HCEC 1CT (cell line): ENCODE measurements around the gene MRPS27.
"Not testable (repeated sequence)": the region's sequence is repeated elsewhere in the genome, so short reads cannot be mapped to it uniquely, and the experiment has no call there.

Experiments
- DNase-seq: peaks from one replicate; pipeline ENCODE4 v3.0.0-alpha.2; 2017

MRPS27 gene

DNA sequence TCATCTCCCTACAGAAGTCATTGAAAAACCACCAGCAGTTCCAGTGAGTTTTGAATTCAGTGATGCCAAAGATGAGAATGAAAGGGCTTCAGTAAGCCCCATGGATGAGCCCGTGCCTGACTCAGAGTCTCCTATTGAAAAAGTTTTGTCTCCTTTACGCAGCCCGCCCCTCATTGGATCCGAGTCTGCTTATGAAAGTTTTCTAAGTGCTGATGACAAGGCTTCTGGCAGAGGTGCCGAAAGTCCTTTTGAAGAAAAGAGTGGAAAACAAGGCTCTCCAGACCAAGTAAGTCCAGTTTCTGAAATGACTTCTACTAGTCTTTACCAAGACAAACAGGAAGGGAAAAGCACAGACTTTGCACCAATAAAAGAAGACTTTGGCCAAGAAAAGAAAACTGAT lies 122.6 kb downstream of the MRPS27 start:
- DNase-seq, result no peak

DNA sequence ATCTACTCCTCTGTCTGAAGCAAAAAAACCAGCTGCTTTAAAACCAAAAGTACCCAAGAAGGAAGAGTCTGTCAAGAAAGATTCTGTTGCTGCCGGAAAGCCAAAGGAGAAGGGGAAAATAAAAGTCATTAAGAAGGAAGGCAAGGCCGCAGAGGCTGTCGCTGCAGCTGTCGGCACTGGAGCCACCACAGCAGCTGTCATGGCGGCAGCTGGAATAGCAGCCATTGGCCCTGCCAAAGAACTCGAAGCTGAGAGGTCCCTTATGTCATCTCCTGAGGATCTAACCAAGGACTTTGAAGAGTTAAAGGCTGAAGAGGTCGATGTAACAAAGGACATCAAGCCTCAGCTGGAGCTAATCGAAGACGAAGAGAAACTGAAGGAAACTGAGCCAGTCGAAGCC lies 124.5 kb downstream of the MRPS27 start:
- DNase-seq, result no peak

DNA sequence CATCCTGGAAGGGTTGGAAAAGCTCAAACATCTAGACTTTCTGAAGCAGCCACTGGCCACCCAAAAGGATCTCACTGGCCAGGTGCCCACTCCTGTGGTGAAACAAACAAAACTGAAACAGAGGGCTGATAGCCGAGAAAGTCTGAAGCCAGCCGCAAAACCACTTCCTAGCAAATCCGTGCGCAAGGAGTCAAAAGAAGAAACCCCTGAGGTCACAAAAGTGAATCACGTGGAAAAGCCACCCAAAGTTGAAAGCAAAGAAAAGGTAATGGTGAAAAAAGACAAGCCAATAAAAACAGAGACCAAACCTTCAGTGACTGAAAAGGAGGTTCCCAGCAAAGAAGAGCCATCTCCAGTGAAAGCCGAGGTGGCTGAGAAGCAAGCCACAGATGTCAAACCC lies 125.2 kb downstream of the MRPS27 start:
- DNase-seq, result no peak

GRCh38 chr5:72191404-72191803 lies 128.6 kb downstream of the MRPS27 start:
- DNase-seq, result no peak

DNA sequence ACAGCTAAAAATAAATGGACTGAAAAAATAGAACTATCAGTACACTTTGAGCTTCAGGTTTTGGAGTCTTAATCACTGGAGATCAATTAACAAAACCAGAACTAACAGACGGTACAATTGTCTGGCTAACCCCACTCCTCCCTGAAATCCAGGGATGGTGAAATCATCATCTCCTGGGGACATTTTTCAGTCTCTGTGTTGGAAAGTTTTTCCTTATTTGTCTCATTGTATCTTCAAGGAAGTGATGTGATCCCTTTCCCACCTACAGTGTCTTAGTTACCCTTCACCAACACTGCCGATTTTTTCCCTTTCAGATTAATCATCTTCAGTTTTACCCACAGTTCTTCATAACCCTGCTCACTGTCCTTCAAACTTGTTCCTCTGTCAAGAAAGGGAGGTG lies 130.9 kb downstream of the MRPS27 start:
- no peak for DNase-seq

DNA sequence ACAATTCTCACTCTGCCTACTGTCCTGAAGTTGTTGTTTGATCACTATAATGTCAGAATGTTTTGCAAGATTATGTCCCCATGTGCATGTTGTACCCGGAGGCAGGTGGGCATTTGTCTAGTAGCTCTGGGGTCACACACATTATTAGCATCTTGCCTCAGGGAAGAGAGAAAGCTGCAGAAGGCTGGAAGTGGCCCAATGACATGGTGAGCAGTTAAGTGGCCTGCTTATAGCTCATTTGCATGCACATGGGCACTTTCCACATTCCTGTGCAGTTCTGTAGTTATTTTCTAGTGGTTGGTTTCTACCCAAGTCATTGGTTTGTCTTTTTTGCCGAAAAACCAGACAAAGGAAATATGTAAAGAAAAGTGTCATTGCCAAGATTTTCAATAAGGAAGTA lies 131.9 kb downstream of the MRPS27 start:
- no peak for DNase-seq

- DNase-seq, result no peak
Observed at GRCh38 chr5:72187388-72188075, 132.5 kb downstream of the MRPS27 start.

- DNase-seq, result no peak
Observed at GRCh38 chr5:72185496-72186329, 134.3 kb downstream of the MRPS27 start.

DNA sequence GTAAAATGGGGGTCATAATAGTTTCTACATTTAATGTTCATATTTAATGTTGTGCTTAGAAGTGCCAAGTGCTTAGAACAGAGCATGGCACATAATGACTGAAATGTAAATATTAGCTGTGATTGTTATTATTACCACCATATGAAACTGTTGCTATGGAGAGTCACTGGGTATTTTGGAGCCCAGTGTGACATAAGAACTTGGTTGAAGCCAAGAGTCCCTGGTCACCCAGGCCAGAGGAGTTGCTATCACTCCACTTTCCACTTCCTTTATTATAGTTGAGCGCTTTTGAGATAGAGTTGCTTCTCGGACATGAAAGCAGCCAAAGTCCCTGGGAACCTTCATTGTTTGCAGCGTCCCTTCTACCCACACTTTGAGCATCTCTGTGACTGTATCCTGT lies 135.6 kb downstream of the MRPS27 start:
- no peak for DNase-seq

DNA sequence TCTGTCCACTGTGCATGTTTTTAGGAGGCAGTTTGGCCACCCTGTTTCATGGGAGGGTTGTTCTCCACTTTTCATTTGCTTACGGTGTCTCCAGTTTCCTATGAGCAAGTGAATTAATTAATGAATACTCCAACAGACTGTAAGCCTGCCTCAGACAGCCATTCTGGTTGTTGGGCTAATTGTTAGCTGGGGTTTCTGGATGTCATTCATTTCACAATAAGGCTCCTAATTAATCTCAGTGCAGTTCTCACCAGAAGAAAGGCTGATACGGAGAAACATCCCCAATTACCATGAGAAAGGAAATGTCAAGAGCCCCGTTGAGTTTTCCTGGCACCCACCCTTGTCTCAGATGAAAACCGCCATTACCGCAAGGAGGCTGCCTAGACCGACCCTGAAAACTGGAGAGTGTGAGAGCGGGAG lies 136.9 kb downstream of the MRPS27 start:
- no peak for DNase-seq

DNA sequence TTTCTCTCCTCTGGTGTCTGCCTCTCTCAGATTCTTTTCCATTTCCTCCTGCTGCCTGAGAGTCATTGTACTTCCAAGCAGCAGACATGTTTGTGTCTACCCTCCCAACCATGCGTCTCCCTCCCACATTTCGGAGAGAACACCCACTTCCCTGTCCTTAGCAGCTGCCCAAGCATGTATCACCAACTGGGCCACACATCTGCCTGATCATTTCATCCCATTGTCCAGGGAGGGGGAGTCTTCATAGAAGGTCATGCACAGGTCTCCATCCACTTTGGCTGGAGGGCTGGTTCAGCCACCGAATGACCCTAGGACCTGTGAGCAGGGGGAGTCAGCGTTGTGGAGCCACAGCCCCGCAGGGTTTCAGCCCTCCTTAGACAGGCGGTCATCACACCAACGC lies 137.4 kb downstream of the MRPS27 start:
- no peak for DNase-seq

GRCh38 chr5:72180925-72181324 lies 139.1 kb downstream of the MRPS27 start:
- DNase-seq, result no peak

GRCh38 chr5:72179816-72180440 lies 140.1 kb downstream of the MRPS27 start:
- peak; percentile 34 for DNase-seq

DNA sequence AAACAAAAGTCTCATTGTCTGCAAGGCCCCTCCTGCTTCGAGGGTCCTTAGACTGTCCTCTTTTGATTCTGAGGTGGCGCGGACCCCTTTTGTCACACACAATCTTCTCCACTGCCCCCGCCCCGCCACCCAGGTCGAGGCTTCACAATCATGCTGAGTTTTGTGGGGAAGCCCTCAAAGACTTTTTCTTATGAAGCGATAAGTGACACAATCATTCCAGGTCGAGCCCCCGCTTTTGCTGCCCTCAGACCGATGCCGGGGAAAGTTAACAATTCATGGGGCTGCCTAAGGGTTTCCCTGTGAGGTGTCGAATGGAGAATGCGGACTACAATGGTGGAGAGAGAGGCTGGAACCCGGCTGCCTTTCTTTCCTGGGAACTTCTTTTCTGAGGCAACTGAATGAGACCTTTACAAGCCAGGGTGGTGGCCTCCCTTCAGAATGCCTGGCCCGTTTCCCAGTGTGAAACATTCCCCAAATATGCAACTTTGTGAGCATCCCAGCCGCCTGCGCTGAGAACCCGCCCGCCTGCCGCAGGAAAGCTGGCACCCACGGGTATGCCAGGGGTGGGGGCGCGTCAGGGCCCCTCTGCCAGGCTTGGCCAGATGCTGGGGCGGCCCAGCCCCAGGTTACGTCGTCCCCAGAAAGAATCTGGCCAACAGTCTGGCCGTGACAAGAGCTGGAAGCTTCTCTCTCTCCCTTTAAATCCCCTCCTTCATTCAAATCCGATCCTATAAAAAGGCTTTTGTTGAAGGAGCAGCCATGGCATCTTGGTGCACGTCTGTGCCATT lies 140.8 kb downstream of the MRPS27 start:
- peak; percentile 91 for DNase-seq

GRCh38 chr5:72177538-72177937 lies 142.5 kb downstream of the MRPS27 start:
- DNase-seq, result no peak

GRCh38 chr5:72172786-72173185 lies 147.3 kb downstream of the MRPS27 start:
- DNase-seq, result no peak

DNA sequence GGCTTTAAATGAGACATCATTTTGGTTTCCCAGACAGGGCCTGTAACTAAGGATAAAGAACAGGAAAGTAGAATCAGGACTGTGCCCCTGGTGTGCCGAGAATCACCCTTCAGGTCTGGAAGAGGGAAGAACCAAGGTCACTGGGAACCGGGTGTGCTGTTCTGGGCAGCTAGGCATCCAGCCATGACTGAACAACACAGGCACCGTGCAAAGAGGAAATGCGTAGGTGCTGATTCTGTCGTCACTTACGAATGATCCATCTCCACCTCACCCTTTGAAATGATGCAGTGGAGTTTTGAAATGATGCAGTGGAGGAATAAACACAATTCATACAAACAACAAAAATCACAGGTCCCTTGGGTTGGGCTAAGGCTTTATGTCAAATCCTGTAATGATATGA lies 148.4 kb downstream of the MRPS27 start:
- no peak for DNase-seq

DNA sequence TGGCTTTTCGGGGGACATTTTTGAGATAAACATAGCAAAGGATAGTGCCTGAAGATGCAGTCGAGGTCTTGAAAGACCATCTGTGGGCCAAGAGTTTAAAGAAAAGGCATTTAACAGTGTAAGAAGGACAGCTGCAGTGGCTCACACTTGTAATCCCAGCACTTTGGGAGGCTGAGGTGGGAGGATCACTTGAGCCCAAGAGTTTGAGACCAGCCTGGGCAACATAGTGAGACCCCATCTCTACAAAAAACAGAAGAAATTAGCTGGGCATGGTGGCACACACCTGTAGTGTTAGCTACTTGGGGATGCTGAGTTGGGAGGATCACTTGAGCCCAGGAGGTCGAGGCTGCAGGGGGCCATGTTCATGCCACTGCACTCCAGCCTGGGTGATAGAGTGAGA lies 148.9 kb downstream of the MRPS27 start:
- not testable (repeated sequence) for DNase-seq

GRCh38 chr5:72170101-72170500 lies 149.9 kb downstream of the MRPS27 start:
- no peak for DNase-seq
